CD4-positive, alpha-beta T cell treated with Interleukin-2 at 100 ng/mL for 4 hours (primary cell): ENCODE data around the gene RAB23.
A peak's percentile ranks its signal among the peaks of the same experiment; 100 is the strongest.

Source experiments
- DNase-seq: peaks from one replicate; pipeline ENCODE4 v3.0.0-alpha.2; 2020; ENCODE audit warnings: low spot score

Gene RAB23

GRCh38 chr6:57180596-57180995 is 41.5 kb downstream of the RAB23 start:
- DNase-seq: no peak

- no peak for DNase-seq
Measured at GRCh38 chr6:57177545-57178265, 44.4 kb downstream of the RAB23 start.

- DNase-seq: no peak
Measured at GRCh38 chr6:57174511-57174907, 47.6 kb downstream of the RAB23 start.

- no peak for DNase-seq
Measured at GRCh38 chr6:57173886-57174510, 48.1 kb downstream of the RAB23 start.

- DNase-seq: peak; percentile 28
Measured at GRCh38 chr6:57173056-57173885, 48.8 kb downstream of the RAB23 start.

GRCh38 chr6:57172136-57173055 is 49.7 kb downstream of the RAB23 start, which contains the start of gene BAG2:
BAG2 (plus strand) TSS chr6:57172326; CDS start chr6:57172698, 372 bp downstream.
- DNase-seq: peak; percentile 87

GRCh38 chr6:57165080-57165479 is 57.0 kb downstream of the RAB23 start:
- DNase-seq: no peak

- DNase-seq: no peak
Measured at GRCh38 chr6:57163956-57164355, 58.2 kb downstream of the RAB23 start.

- no peak for DNase-seq
Measured at GRCh38 chr6:57162516-57162915, 59.6 kb downstream of the RAB23 start.

GRCh38 chr6:57162028-57162427 is 60.1 kb downstream of the RAB23 start:
- DNase-seq: no peak

- no peak for DNase-seq
Measured at GRCh38 chr6:57159127-57159526, 63.0 kb downstream of the RAB23 start.

- DNase-seq: no peak
Measured at GRCh38 chr6:57158658-57159057, 63.4 kb downstream of the RAB23 start.

- peak; percentile 12 for DNase-seq
Measured at GRCh38 chr6:57147955-57148858, 73.9 kb downstream of the RAB23 start.

- DNase-seq: no peak
Measured at GRCh38 chr6:57147401-57147800, 74.7 kb downstream of the RAB23 start.

- no peak for DNase-seq
Measured at GRCh38 chr6:57143690-57144089, 78.4 kb downstream of the RAB23 start.

- DNase-seq: no peak
Measured at GRCh38 chr6:57142178-57142525, 80.0 kb downstream of the RAB23 start.

GRCh38 chr6:57141451-57142177 is 80.5 kb downstream of the RAB23 start:
- DNase-seq: no peak

- no peak for DNase-seq
Measured at GRCh38 chr6:57138026-57138425, 84.1 kb downstream of the RAB23 start.

- DNase-seq: no peak
Measured at GRCh38 chr6:57137350-57137749, 84.8 kb downstream of the RAB23 start.
